Smooth muscle cell (in vitro differentiated cells): ENCODE results near the gene GJD3. TPM values are rescaled to one million over a fixed set of nuclear protein-coding genes. Genes with fewer than 3 reads are reported as not detected.

ENCODE experiments used
- DNase-seq: peaks from one replicate; lab custom pipeline; 2025; ENCODE audit not compliant: unreplicated experiment; lab: John Stamatoyannopoulos, UW
- H2AFZ ChIP-seq: fragments of 200-600 bp; sonication (generic); 2 replicates; pipeline ENCODE4 v1.6.0; 2016; ENCODE audit warnings: antibody characterized with exemption, low read depth, mild to moderate bottlenecking
- H3F3A ChIP-seq: fragments of 200-600 bp; sonication (generic); 2 replicates; pipeline ENCODE4 v1.6.0; 2017; ENCODE audit warnings: antibody characterized with exemption, low read depth
- H3K27ac ChIP-seq: fragments of 200-600 bp; sonication (generic); 2 replicates; pipeline ENCODE4 v1.5.1; 2016; ENCODE audit warnings: low read depth, mild to moderate bottlenecking
- H3K27me3 ChIP-seq: fragments of 200-600 bp; sonication (generic); 2 replicates; pipeline ENCODE4 v1.6.1; 2016; ENCODE audit warnings: low read depth, mild to moderate bottlenecking
- H3K36me3 ChIP-seq: fragments of 200-600 bp; sonication (generic); 2 replicates; pipeline ENCODE4 v1.5.1; 2016; ENCODE audit warnings: low read depth
- H3K4me1 ChIP-seq: fragments of 200-600 bp; sonication (generic); 2 replicates; pipeline ENCODE4 v1.5.1; 2016; ENCODE audit warnings: low read depth
- H3K4me2 ChIP-seq: fragments of 200-600 bp; sonication (generic); 2 replicates; pipeline ENCODE4 v1.6.0; 2016; ENCODE audit warnings: mild to moderate bottlenecking
- H3K4me3 ChIP-seq: fragments of 200-600 bp; sonication (generic); 2 replicates; pipeline ENCODE4 v1.5.1; 2016; ENCODE audit warnings: mild to moderate bottlenecking
- H3K79me2 ChIP-seq: fragments of 200-600 bp; sonication (generic); 2 replicates; pipeline ENCODE4 v1.6.0; 2016; ENCODE audit warnings: low read depth, mild to moderate bottlenecking
- H3K9ac ChIP-seq: fragments of 200-600 bp; sonication (generic); 2 replicates; pipeline ENCODE4 v1.6.0; 2016; ENCODE audit warnings: low read depth
- H3K9me3 ChIP-seq: fragments of 200-600 bp; sonication (generic); replicated peaks from 2 replicates; pipeline ENCODE4 v1.5.1; 2016; ENCODE audit warnings: low read depth
- H4K20me1 ChIP-seq: fragments of 200-600 bp; sonication (generic); 2 replicates; pipeline ENCODE4 v1.6.0; 2016; ENCODE audit warnings: low read depth
- WGBS: methylation state at CpG from one replicate; pipeline ENCODE4 v1.1.7; 2016; ENCODE audit warnings: low lambda C conversion rate; 5-methylcytosine and 5-hydroxymethylcytosine counted together
- polyA plus RNA-seq: library from polyadenylated mRNA; unstranded; fragments of >200 nt; fragmentation: Nextera tagmentation; extraction: Ambion mirVana; gene quantifications from 2 replicates; pipeline ENCODE4 v1.2.1, GENCODE V29; 2016
- small RNA-seq: library from RNA; depleted of rRNA; stranded (forward); fragments of <200 nt; gene quantifications from one replicate; pipeline ENCODE3, GENCODE V24; 2014
- total RNA-seq: library from RNA; depleted of rRNA; stranded (reverse); fragments of >200 nt; gene quantifications from 2 replicates; pipeline ENCODE4 v1.2.3, GENCODE V29; 2014
- TF ChIP-seq, protein P1 (sequence below): fragments of 200-600 bp; sonication (generic); IDR thresholded peaks from 2 replicates; pipeline ENCODE4 v1.5.1; 2017; ENCODE audit warnings: borderline replicate concordance, mild to moderate bottlenecking, antibody characterized with exemption; ENCODE audit not compliant: insufficient read depth, poor library complexity, severe bottlenecking

The GJD3 gene
- total and polyA plus RNA-seq, 2 experiments from 2014 or later: 0.30 TPM; not detected in 1

DNA sequence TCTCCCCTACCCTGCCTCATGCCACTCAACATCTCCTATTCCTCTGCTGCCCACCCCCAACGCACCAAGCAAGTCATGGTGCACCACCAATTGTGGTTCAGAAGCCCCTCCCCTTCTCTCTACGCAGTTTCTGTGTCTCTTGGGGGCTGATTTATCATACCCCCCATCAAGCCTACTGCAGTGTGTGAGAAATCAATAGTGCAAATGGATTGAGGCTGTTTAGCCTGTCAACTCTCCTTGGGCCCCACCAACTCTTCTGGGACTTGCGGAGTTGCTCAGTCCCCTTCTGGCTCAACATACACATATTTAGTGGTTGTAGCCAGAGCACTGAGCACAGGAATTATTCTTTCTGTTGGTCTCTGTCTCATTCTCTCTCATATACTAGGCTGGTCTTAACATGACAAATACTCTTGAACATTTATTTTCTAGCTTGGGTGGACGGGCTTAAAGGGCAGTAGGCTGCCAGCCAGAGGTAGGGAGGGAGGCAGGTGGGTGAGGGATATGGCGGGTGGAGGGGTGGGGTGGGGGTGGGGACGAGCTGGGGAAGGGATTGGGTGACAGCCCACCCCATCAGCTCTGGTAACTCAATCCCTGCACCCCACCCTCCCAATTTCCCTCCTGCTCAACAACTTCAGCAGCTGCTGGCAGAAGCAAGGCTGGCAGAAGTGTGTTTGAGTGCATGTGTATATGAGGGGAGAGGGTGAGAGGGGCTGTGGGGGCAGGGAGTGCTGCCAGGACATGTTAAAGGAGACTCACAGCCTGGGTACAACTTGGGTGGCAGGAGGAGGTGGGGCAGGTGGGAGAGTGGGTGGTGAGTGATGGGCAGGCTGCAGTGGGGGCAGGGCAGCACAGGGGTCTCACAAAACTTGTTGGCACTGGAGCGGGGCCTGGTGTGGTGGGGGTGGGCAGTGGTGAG is 50.6 kb downstream of the GJD3 start:
- TF ChIP-seq, protein P1, sequence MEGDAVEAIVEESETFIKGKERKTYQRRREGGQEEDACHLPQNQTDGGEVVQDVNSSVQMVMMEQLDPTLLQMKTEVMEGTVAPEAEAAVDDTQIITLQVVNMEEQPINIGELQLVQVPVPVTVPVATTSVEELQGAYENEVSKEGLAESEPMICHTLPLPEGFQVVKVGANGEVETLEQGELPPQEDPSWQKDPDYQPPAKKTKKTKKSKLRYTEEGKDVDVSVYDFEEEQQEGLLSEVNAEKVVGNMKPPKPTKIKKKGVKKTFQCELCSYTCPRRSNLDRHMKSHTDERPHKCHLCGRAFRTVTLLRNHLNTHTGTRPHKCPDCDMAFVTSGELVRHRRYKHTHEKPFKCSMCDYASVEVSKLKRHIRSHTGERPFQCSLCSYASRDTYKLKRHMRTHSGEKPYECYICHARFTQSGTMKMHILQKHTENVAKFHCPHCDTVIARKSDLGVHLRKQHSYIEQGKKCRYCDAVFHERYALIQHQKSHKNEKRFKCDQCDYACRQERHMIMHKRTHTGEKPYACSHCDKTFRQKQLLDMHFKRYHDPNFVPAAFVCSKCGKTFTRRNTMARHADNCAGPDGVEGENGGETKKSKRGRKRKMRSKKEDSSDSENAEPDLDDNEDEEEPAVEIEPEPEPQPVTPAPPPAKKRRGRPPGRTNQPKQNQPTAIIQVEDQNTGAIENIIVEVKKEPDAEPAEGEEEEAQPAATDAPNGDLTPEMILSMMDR: no peak
- peaks cover 65% of the 10 kb centered on the region for H3K4me1 ChIP-seq
- H3K79me2 ChIP-seq: peaks cover 22% of the 10 kb centered on the region
- no peaks in the 10 kb centered on the region for H3K36me3 ChIP-seq
- no peaks in the 10 kb centered on the region for H3K27me3 ChIP-seq
- DNase-seq: no peak
- H3K4me3 ChIP-seq: no peak overlapping the region
- H3F3A ChIP-seq: peaks cover 13% of the 10 kb centered on the region
- H3K4me2 ChIP-seq: peak overlapping the region; percentile 51
- H3K27ac ChIP-seq: peak overlapping the region; percentile 62
- H2AFZ ChIP-seq: no peak overlapping the region
- peaks cover 14% of the 10 kb centered on the region for H4K20me1 ChIP-seq
- no peaks in the 10 kb centered on the region for H3K9me3 ChIP-seq
- no peak overlapping the region for H3K9ac ChIP-seq
- WGBS: 48% methylated on average over 5 of the region's 7 CpGs

Small RNA genes lying within 50 kb of the gene (small RNA-seq; reads per million reads assigned to genes)
- gene RF00019: not detected
- gene RNA5SP441: not detected

Other genes starting within 250 kb of the GJD3 start
- 74.9 and 79.0 TPM in 2 replicates for gene MSL1, start 242.8 kb downstream of the GJD3 start, total RNA-seq
- 24.6 and 26.0 TPM in 2 replicates for gene MSL1, start 242.8 kb downstream of the GJD3 start, polyA plus RNA-seq
- gene CASC3, start 224.2 kb downstream of the GJD3 start, total RNA-seq: 25.6 and 33.3 TPM in 2 replicates
- gene CASC3, start 224.2 kb downstream of the GJD3 start, polyA plus RNA-seq: 54.2 and 59.5 TPM in 2 replicates
- 2.6 and 4.0 TPM in 2 replicates for gene RAPGEFL1, start 187.3 kb downstream of the GJD3 start, total RNA-seq
- 3.1 and 6.9 TPM in 2 replicates for gene RAPGEFL1, start 187.3 kb downstream of the GJD3 start, polyA plus RNA-seq
- gene WIPF2, start 145.4 kb downstream of the GJD3 start, total RNA-seq: 6.5 and 6.7 TPM in 2 replicates
- 13.9 and 19.6 TPM in 2 replicates for gene WIPF2, start 145.4 kb downstream of the GJD3 start, polyA plus RNA-seq
- 10.4 and 15.1 TPM in 2 replicates for gene CDC6, start 76.9 kb downstream of the GJD3 start, total RNA-seq
- gene CDC6, start 76.9 kb downstream of the GJD3 start, polyA plus RNA-seq: 5.2 and 5.5 TPM in 2 replicates
- gene RARA, start 55.6 kb downstream of the GJD3 start, total RNA-seq: 13.6 and 22.5 TPM in 2 replicates
- gene RARA, start 55.6 kb downstream of the GJD3 start, polyA plus RNA-seq: 21.6 and 22.1 TPM in 2 replicates
- 42.3 and 45.5 TPM in 2 replicates for gene TOP2A, start 53.2 kb upstream of the GJD3 start, total RNA-seq
- gene TOP2A, start 53.2 kb upstream of the GJD3 start, polyA plus RNA-seq: 15.4 and 26.2 TPM in 2 replicates
- 63.8 and 91.0 TPM in 2 replicates for gene IGFBP4, start 78.7 kb upstream of the GJD3 start, total RNA-seq
- 305 and 413 TPM in 2 replicates for gene IGFBP4, start 78.7 kb upstream of the GJD3 start, polyA plus RNA-seq
- gene TNS4, start 136.9 kb upstream of the GJD3 start, total RNA-seq: 0.63 and 1.2 TPM in 2 replicates
- 0.13 and 3.3 TPM in 2 replicates for gene TNS4, start 136.9 kb upstream of the GJD3 start, polyA plus RNA-seq
- gene CCR7, start 200.7 kb upstream of the GJD3 start, total RNA-seq: not detected in 2 replicates
- not detected in 2 replicates for gene CCR7, start 200.7 kb upstream of the GJD3 start, polyA plus RNA-seq